GM12891 (cell line): ENCODE data around the gene KDM3A. TPM values are rescaled to one million over a fixed set of nuclear protein-coding genes. Genes with fewer than 3 reads are reported as not detected.

Source experiments
- DNase-seq: peaks from one replicate; pipeline ENCODE4 v3.0.0; 2011; ENCODE audit warnings: low spot score; ENCODE audit not compliant: insufficient read length
- FAIRE-seq: peaks from 2 replicates; lab custom pipeline; 2011; peaks lifted over from hg19 to GRCh38; lab: Jason Lieb, UNC
- PAX5 ChIP-seq: IDR thresholded peaks from 2 replicates; pipeline ENCODE4 v1.6.1; 2011; ENCODE audit warnings: low read length, moderate library complexity, mild to moderate bottlenecking; ENCODE audit not compliant: insufficient read depth, severe bottlenecking
- POLR2A ChIP-seq: IDR thresholded peaks from 2 replicates; pipeline ENCODE4 v1.6.1; 2011; ENCODE audit warnings: low read depth, low read length, control low read depth
- POLR2AphosphoS5 ChIP-seq: IDR thresholded peaks from 2 replicates; pipeline ENCODE4 v1.6.1; 2011; ENCODE audit warnings: low read depth, low read length, control low read depth
- POU2F2 ChIP-seq: IDR thresholded peaks from 2 replicates; pipeline ENCODE4 v1.6.1; 2011; ENCODE audit warnings: low read depth, mild to moderate bottlenecking, control low read depth, low read length, moderate library complexity
- SPI1 ChIP-seq: IDR thresholded peaks from 2 replicates; pipeline ENCODE4 v1.6.1; 2011; ENCODE audit warnings: low read depth, low read length, control low read depth
- TAF1 ChIP-seq: IDR thresholded peaks from 2 replicates; pipeline ENCODE4 v1.6.1; 2011; ENCODE audit warnings: low read depth, low read length, control low read depth
- polyA plus RNA-seq: library from polyadenylated mRNA; unstranded; fragments of >200 nt; gene quantifications from one replicate; pipeline ENCODE4 v1.2.1, GENCODE V29; 2012; ENCODE audit warnings: low read depth, missing spikeins, inconsistent platforms; ENCODE audit not compliant: missing spikeins

Gene KDM3A, protein sequence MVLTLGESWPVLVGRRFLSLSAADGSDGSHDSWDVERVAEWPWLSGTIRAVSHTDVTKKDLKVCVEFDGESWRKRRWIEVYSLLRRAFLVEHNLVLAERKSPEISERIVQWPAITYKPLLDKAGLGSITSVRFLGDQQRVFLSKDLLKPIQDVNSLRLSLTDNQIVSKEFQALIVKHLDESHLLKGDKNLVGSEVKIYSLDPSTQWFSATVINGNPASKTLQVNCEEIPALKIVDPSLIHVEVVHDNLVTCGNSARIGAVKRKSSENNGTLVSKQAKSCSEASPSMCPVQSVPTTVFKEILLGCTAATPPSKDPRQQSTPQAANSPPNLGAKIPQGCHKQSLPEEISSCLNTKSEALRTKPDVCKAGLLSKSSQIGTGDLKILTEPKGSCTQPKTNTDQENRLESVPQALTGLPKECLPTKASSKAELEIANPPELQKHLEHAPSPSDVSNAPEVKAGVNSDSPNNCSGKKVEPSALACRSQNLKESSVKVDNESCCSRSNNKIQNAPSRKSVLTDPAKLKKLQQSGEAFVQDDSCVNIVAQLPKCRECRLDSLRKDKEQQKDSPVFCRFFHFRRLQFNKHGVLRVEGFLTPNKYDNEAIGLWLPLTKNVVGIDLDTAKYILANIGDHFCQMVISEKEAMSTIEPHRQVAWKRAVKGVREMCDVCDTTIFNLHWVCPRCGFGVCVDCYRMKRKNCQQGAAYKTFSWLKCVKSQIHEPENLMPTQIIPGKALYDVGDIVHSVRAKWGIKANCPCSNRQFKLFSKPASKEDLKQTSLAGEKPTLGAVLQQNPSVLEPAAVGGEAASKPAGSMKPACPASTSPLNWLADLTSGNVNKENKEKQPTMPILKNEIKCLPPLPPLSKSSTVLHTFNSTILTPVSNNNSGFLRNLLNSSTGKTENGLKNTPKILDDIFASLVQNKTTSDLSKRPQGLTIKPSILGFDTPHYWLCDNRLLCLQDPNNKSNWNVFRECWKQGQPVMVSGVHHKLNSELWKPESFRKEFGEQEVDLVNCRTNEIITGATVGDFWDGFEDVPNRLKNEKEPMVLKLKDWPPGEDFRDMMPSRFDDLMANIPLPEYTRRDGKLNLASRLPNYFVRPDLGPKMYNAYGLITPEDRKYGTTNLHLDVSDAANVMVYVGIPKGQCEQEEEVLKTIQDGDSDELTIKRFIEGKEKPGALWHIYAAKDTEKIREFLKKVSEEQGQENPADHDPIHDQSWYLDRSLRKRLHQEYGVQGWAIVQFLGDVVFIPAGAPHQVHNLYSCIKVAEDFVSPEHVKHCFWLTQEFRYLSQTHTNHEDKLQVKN (N-terminal part only)
- polyA plus RNA-seq = 33.6 TPM

DNA sequence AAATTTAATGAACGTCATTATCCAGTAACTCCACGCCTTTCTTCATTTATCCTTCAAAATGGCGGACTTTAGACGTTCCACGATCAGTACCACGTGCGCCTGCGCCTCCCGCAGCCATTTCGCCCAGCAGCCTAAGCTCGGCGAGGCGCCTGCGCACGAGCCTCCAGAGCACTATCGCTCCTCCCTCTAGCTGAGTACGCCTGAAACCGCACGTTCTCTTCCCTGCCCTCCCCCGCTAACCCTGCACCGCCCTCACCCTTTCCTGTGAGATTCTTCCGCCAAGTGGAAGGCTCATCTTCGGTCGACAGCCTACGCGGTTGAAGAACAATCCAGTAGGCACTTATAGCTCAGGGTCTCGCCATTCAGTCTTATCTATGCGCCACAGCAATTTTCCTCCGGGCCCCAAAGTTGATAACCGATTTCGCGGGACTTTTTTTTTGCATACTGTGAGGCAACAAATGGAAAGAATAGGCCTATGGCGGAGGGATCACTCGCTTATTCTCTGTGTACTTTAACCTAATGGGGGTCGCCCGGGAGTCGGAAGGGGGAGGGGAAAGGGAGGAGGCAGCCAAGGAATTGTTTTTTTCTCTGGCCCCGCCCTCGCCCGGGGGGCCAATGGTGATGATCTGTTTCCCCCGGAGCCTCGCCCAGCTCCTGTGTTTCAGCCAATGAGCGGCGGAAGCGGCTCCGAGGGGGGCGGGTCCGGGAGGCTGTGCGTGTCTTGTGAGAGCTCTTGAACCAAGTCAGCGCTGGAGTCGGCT, at the start of gene KDM3A:
Gene KDM3A (plus strand): TSS at position 741 of the 761 bp plus-strand sequence. CDS start 677 bp downstream, outside the sequence.
- peak; percentile 65 for TF ChIP-seq TAF1
- no peak for TF ChIP-seq SPI1
- TF ChIP-seq POU2F2 = peak; percentile 29; the same call in 1 of the 2 replicates
- no peak for TF ChIP-seq PAX5
- TF ChIP-seq POLR2A = no peak
- no peak; the same call in 1 of the 2 replicates for TF ChIP-seq POLR2AphosphoS5
- FAIRE-seq = peak; percentile 98
- DNase-seq = peak; percentile 65

DNA sequence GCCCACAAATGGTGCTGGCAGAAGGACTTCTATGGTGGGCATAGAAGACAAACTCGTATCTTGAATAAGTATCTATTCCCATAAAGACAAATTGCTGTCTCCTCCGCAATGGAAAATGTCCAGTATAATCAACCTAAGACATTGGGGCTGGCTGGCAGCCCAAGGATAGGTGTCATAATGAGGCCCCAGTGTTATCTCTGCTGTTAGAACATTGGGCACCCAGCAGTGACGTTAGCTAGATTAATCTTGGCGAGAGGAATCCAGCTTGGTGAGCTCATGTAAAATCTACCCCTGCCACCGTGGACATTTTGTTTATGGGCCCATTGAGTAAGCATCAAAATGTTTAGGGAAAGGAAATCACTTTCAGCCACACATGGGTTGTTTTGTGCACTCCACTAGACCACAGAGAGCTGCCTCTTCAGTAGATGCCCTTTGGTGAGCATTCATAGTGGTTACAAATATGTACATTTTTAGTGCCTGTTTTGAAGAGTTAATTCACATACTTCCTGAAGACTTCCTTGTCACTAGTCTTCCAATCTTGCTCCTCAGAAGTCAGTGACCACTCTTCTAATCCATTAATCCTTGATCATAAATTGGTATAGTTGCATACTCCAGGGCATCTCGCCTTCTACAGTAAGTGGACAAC, 48.2 kb upstream of the KDM3A start:
- peak; percentile 72 for FAIRE-seq
- TF ChIP-seq TAF1 = no peak
- no peak for TF ChIP-seq POLR2A
- TF ChIP-seq POLR2AphosphoS5 = no peak
- TF ChIP-seq SPI1 = no peak
- TF ChIP-seq POU2F2 = no peak
- no peak for TF ChIP-seq PAX5

DNA sequence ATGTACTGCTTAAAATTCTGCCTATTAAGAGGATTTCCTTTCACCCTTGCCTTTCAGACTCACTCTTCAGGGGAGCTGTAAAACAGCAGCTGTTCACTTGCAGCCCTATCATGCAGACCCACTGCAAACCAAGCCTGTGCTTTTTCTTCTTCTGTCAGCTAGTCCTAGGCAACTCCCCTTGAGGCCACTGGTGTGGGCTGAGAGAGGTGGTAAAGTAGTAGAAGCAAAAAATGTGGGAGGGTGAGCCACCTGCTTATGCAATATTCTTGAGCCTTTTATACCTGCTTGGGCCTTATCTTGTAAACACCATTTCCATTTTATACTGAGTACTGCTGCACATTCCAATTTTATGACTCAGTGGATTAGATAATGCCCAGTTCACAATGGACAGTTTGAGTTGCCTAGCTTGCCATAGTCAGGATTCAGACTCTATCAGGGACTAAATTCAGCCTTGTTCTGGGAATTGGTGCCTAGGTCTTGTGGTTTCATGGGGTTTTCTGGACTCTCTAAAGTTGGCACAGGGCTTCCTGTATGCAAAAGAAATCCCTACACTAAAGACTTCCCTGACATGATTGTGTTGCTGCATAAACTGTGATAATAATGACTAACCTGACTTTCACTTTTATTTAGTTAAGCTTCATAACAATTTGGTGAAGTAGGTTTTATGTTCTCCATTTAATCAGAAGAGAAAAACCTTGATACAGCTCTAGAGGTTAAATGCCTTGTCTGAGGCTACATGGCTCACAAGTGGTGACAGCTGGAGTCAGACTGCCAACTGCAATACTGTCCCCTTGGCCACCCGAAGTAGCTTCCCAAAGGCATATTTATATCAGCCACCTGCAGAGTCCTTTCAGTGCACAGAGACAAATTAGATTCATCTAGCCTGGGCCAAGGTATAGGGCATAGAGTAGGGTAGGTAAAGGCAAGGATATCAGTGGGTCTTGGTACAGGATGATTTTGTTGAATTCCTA, 47.4 kb upstream of the KDM3A start:
- TF ChIP-seq POLR2AphosphoS5 (no peak), POLR2A (no peak), TAF1 (no peak), SPI1 (no peak), PAX5 (no peak), POU2F2 (no peak)
- no peak for DNase-seq
- no peak for FAIRE-seq

More for the DNA sequence above, 48.2 kb upstream of the KDM3A start:
- DNase-seq = no peak

DNA sequence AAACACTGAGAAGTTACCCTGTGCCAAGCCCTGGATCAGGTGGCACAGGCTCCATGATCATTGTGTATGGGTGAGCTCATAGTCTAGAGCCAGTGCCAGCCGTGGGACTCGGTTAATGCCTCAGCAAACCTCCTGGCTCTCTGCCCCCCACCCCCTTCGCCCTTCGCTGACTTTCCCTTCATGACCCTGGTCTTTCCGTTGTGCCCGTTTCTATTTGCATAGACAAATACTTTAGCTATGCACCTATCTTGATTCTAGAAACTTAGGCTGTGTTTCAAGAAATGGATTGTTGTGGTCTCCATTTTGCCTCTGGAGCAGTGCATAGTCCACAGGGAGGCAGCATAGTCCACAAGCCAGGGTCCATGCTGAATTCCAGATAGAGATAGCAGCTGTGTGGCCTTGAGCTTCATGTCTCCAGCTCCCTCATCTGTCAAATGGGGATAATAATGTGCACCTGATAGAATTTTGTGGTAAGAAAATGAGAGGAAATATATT, 44.8 kb upstream of the KDM3A start:
- DNase-seq (no peak), FAIRE-seq (no peak)
- TF ChIP-seq POLR2AphosphoS5 (no peak), SPI1 (no peak), PAX5 (no peak), TAF1 (no peak), POLR2A (no peak), POU2F2 (no peak)

DNA sequence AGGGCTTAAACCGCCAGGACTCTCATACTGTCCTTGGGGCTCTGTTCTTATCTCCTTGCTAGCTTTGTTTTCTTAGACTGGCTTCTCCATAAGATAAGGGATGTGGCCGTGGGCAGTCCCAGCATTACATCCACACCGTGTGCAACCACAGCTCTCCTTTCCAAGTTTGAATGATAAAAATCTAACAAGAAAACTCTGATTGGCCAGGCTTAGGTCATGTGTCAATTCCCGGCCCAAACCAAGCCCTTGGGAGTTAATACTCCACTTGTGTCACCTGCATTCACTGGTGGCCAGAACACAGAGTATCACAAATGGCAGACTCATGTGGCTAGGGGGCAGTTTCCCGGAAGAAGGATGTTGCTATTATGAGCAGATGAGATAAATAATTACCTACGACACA, 43.2 kb upstream of the KDM3A start:
- DNase-seq (no peak), FAIRE-seq (no peak)
- no peak for TF ChIP-seq POLR2AphosphoS5
- TF ChIP-seq PAX5 = no peak
- no peak for TF ChIP-seq POLR2A

DNA sequence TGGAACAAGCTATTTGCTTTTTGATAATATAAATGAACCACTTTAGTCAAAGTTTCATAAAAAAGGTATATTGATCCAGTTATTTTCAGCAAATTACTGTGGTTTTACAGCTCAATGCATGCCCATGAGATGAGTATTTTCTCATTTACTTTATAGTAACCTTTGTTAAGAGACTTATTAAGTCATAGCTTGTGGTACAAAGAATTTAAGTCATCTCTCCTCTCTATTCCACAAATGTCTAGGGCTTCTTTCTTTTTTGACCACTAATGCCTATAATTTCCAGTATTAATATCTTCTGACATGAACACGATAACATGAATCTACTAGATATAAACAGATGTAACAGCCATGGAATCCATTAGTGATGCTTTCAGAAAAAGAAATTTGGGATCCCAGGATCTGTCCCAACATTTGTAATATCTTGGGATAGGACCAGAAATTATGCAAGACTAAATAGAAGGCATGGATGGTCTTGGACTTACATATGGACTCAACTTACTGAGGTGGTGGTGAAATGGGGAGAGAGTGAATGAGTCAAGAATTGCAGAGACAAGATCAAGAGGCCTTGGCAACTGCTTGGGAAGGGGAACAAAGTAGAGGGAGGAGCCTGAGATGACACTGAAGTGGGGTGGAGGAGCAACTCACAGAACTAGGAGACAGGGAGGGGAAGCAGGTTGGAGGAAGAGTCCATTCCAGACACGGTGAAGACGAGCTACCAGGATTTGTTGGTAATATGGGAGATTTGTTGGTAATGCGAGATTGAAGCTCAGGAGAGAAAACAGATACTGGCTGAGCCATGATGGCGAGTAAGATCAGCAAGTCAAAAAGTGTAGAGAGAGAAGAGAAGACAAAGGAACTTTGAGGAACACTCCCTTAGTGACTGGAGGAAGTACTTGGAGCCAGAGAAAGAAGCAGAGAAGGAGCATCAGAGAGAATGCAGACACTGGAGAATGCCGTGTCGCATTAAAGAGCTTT, 42.4 kb upstream of the KDM3A start:
- FAIRE-seq (no peak), DNase-seq (no peak)
- TF ChIP-seq TAF1 (no peak), SPI1 (no peak), POLR2A (no peak), POLR2AphosphoS5 (no peak), PAX5 (no peak), POU2F2 (no peak)

DNA sequence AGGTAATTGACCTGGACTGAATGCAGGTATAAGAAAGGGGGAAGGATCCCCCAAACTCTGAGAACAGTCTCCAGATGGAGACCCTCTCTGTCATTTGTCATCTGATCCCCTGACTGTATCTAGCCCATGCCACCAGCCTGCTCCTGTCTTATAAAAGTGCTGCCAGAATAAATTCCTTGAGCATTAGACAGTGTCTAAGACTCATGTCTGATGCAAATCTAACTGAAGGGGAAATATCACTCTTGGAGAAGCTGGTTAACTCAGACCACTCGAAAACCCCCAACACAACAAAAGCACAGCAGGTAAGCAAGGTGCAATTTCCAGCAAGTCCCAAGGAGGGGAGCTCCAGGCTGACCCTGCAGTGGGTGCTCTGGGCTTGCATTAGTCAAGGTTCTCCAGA, 40.9 kb upstream of the KDM3A start:
- DNase-seq (no peak), FAIRE-seq (no peak)
- no peak for TF ChIP-seq POLR2A
- TF ChIP-seq PAX5 = no peak
- no peak for TF ChIP-seq POU2F2
- TF ChIP-seq SPI1 = no peak
- TF ChIP-seq TAF1 = no peak
- TF ChIP-seq POLR2AphosphoS5 = no peak
